ENCODE measurements around the gene STOX1. TPM values are rescaled to one million over a fixed set of nuclear protein-coding genes. Genes with fewer than 3 reads are reported as not detected.

Gene STOX1
- total RNA-seq, 2 donors from 2014 or later, result 0.21 to 0.39 TPM

Other genes with a start within 250 kb of the STOX1 start
- gene CCAR1, start 106.3 kb upstream of the STOX1 start, total RNA-seq, result 100 to 1,000 TPM in 1 of 2 donors, 10 to 100 TPM in 1; 70.3 to 110 TPM
- 10 to 100 TPM; 48.0 to 66.1 TPM for gene DDX50, start 73.8 kb downstream of the STOX1 start, total RNA-seq
- 100 to 1,000 TPM in 1 of 2 donors, 10 to 100 TPM in 1; 77.8 to 176 TPM for gene DDX21, start 128.6 kb downstream of the STOX1 start, total RNA-seq
- 10 to 100 TPM in 1 of 2 donors, 1 to 10 TPM in 1; 8.2 to 13.1 TPM for gene KIFBP, start 161.3 kb downstream of the STOX1 start, total RNA-seq